Measurements from ENCODE around the gene MYO5B. TPM values are rescaled to one million over a fixed set of nuclear protein-coding genes. Genes with fewer than 3 reads are reported as not detected.

Gene MYO5B
- total and polyA plus RNA-seq, 4 donors: 5.4 to 23.4 (median 11.4) TPM

GRCh38 chr18:50071397-50071796, 123.5 kb downstream of the MYO5B start:
- peaks cover 0 to 11% (median 7%) of the 10 kb centered on the region in 4 donors for H3K4me1 ChIP-seq (ENCODE audit: control insufficient read depth in 4 of 4, insufficient read depth in 4 of 4, low read length in 3 of 4)
- 89% methylated on average over 4 of the region's 4 CpGs for WGBS
- no peaks in the 10 kb centered on the region for H3K9me3 ChIP-seq (ENCODE audit: control insufficient read depth in 4 of 4, low read length in 3 of 4)
- H3K4me3 ChIP-seq (ENCODE audit: low read depth in 1 of 3, low read length in 3 of 3): no peak overlapping the region
- no peak overlapping the region for H3K27ac ChIP-seq (ENCODE audit: low read depth in 1 of 2, low read length in 2 of 2)
- no peaks in the 10 kb centered on the region for H3K27me3 ChIP-seq (ENCODE audit: control insufficient read depth in 4 of 4, insufficient read depth in 4 of 4, low read length in 3 of 4)
- no peak overlapping the region for H3K9ac ChIP-seq (ENCODE audit: low read depth in 1 of 2, low read length in 2 of 2)
- H3K36me3 ChIP-seq (ENCODE audit: control insufficient read depth in 4 of 4, insufficient read depth in 3 of 4, low read depth in 1 of 4, low read length in 3 of 4): no peaks in the 10 kb centered on the region
- no peak for DNase-seq (ENCODE audit: low spot score)
- TF ChIP-seq YY1 (IDR thresholded peaks at IDR 0.05) (no peak), RAD21 (IDR thresholded peaks at IDR 0.05) (no peak), MAX (IDR thresholded peaks at IDR 0.05) (no peak), JUND (IDR thresholded peaks at IDR 0.05) (no peak), ATF3 (IDR thresholded peaks at IDR 0.05) (no peak), GABPA (IDR thresholded peaks at IDR 0.05 in 1 of 2, conservative IDR thresholded peaks at IDR 0.05 in 1 of 2) (no peak), CTCF (IDR thresholded peaks at IDR 0.05; ENCODE audit: low read depth, low read length, missing input control) (no peak), SP1 (IDR thresholded peaks at IDR 0.05) (no peak), RXRA (IDR thresholded peaks at IDR 0.05) (no peak), FOXA2 (IDR thresholded peaks at IDR 0.05) (no peak), REST (IDR thresholded peaks at IDR 0.05) (no peak), FOXA1 (IDR thresholded peaks at IDR 0.05) (no peak), EGR1 (IDR thresholded peaks at IDR 0.05; ENCODE audit: low read depth in 2 of 2) (no peak), HNF4A (conservative IDR thresholded peaks at IDR 0.05) (no peak), NR2F2 (IDR thresholded peaks at IDR 0.05) (no peak), HNF4G (IDR thresholded peaks at IDR 0.05) (no peak), ZBTB33 (IDR thresholded peaks at IDR 0.05) (no peak), TAF1 (conservative IDR thresholded peaks at IDR 0.05) (no peak)

Data from liver (tissue), 9 donors.